ENCODE results near the gene IFIT2. TPM values are rescaled to one million over a fixed set of nuclear protein-coding genes. Genes with fewer than 3 reads are reported as not detected.

Gene IFIT2
- total RNA-seq, 1 experiment from 2014 or later, result 1.7 TPM

- CTCF ChIA-PET, result interaction anchor here (1.0 kb wide), 1 partner anchor 67 kb away, joined by 4 read pairs; no protein-coding TSS in a partner anchor
- intact Hi-C loops (cut with micrococcal nuclease; ENCODE audit: unreplicated experiment), result no loop called here
- BruUV-seq (replicated peaks), result no TSS peak
Measured at GRCh38 chr10:89302625-89303024, 779 bp downstream of the IFIT2 start.

DNA sequence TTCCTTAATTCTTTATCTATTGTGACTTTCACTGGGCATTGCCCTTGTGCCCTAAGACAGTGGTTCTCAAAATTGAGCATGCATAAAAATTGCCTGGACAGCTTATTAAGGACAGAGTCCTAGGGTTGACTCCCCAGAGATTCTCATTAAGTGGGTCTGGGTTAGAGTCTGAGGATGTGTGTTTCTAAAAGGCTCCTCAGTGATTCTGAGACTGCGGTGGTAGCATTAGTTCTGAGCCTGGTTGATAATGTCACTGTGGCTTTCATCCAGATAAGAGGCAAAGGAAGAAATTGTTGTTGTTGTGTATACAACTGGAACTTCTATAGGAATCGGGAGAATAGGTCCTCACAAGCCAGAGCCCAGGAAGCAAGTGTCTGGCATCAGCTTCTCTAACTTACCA lies 1.3 kb downstream of the IFIT2 start:
- Histone ChIP-seq H3K36me3 (ENCODE audit: insufficient read depth, low read length, poor library complexity, severe bottlenecking) (no peaks in the 10 kb centered on the region), H3K4me3 (ENCODE audit: low read depth, low read length, poor library complexity, severe bottlenecking) (no peak overlapping the region), H3K27me3 (replicated peaks; ENCODE audit: insufficient read depth, low read depth, low read length, poor library complexity) (no peaks in the 10 kb centered on the region), H3K4me1 (ENCODE audit: insufficient read depth, low read length, poor library complexity, severe bottlenecking) (peaks cover 7% of the 10 kb centered on the region), H3K9me3 (ENCODE audit: low read depth, low read length, poor library complexity, severe bottlenecking) (no peaks in the 10 kb centered on the region), H3K27ac (ENCODE audit: low read depth, low read length, poor library complexity, severe bottlenecking) (no peak overlapping the region)
- ChIA-PET CTCF (no interaction called here), POLR2A (ENCODE audit: low non-redundant PET) (no interaction called here)
- DNase-seq (ENCODE audit: low spot score), result no peak
- TF ChIP-seq CTCF (conservative IDR thresholded peaks at IDR 0.05; ENCODE audit: low read depth, low read length), result no peak
- TF ChIP-seq EZH2 (IDR thresholded peaks at IDR 0.05; ENCODE audit: borderline replicate concordance, low read depth, low read length, poor library complexity, severe bottlenecking), result no peak
- intact Hi-C loops (cut with micrococcal nuclease; ENCODE audit: unreplicated experiment), result no loop called here
- BruUV-seq (replicated peaks), result no TSS peak

More at GRCh38 chr10:89302625-89303024, 779 bp downstream of the IFIT2 start:
- Histone ChIP-seq H3K27me3 (replicated peaks; ENCODE audit: insufficient read depth, low read depth, low read length, poor library complexity) (no peaks in the 10 kb centered on the region), H3K4me1 (ENCODE audit: insufficient read depth, low read length, poor library complexity, severe bottlenecking) (peaks cover 7% of the 10 kb centered on the region), H3K9me3 (ENCODE audit: low read depth, low read length, poor library complexity, severe bottlenecking) (no peaks in the 10 kb centered on the region), H3K27ac (ENCODE audit: low read depth, low read length, poor library complexity, severe bottlenecking) (peak overlapping the region; percentile 83), H3K4me3 (ENCODE audit: low read depth, low read length, poor library complexity, severe bottlenecking) (no peak overlapping the region), H3K36me3 (ENCODE audit: insufficient read depth, low read length, poor library complexity, severe bottlenecking) (no peaks in the 10 kb centered on the region)
- no peak for DNase-seq (ENCODE audit: low spot score)
- TF ChIP-seq EZH2 (IDR thresholded peaks at IDR 0.05; ENCODE audit: borderline replicate concordance, low read depth, low read length, poor library complexity, severe bottlenecking) (no peak), CTCF (conservative IDR thresholded peaks at IDR 0.05; ENCODE audit: low read depth, low read length) (no peak)
- POLR2A ChIA-PET (ENCODE audit: low non-redundant PET), result no interaction called here

DNA sequence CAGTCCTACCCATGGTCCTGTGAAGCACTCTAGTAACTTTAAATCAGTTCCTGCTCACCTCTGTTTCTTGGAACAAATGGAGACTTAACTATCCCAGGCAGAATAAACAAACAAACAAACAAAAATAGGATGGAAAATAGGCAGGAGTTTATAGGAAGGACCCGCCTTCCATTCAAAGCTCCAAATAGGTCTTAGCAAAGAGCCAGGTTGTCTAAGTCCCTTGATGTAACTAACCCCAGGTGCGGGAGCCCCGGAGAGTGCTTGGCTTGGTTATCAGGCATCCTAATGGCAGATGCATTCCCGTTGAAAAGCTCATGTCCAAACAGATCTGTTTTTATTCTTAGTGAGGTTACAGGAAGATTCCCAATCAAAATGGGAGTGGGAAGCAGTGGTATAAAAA lies 2.2 kb downstream of the IFIT2 start:
- H3K4me3 ChIP-seq (ENCODE audit: low read depth, low read length, poor library complexity, severe bottlenecking), result no peak overlapping the region
- no peaks in the 10 kb centered on the region for H3K27me3 ChIP-seq (replicated peaks; ENCODE audit: insufficient read depth, low read depth, low read length, poor library complexity)
- no peak for DNase-seq (ENCODE audit: low spot score)
- TF ChIP-seq EZH2 (IDR thresholded peaks at IDR 0.05; ENCODE audit: borderline replicate concordance, low read depth, low read length, poor library complexity, severe bottlenecking) (no peak), CTCF (conservative IDR thresholded peaks at IDR 0.05; ENCODE audit: low read depth, low read length) (no peak)
- no peaks in the 10 kb centered on the region for H3K9me3 ChIP-seq (ENCODE audit: low read depth, low read length, poor library complexity, severe bottlenecking)
- no peaks in the 10 kb centered on the region for H3K36me3 ChIP-seq (ENCODE audit: insufficient read depth, low read length, poor library complexity, severe bottlenecking)
- peaks cover 7% of the 10 kb centered on the region for H3K4me1 ChIP-seq (ENCODE audit: insufficient read depth, low read length, poor library complexity, severe bottlenecking)
- no peak overlapping the region for H3K27ac ChIP-seq (ENCODE audit: low read depth, low read length, poor library complexity, severe bottlenecking)
- ChIA-PET POLR2A (ENCODE audit: low non-redundant PET) (no interaction called here), CTCF (no interaction called here)
- no TSS peak for BruUV-seq (replicated peaks)
- intact Hi-C loops (cut with micrococcal nuclease; ENCODE audit: unreplicated experiment), result no loop called here

Measured in A673 (cell line).